ENCODE measurements around the gene HECTD2.

DNA sequence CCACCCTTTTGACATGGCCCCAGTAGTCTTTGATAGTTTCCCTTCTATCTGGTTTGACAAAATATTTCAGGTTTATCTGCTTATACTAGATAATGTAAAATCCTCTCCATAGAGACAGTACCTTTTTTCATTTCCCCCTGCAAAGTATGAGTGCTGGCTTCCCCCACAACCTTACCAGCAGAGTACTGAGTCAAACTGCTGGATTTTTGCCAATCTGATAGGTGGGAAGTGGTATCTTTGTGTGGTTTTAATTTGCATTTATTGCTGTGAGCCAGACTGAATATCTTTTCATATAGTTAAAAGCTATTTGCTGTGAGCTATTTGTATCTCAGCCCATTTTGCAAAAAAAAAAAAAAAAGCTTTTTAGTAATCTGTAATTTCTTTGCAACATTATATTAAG lies 32.1 kb upstream of the HECTD2 start:
- no peak for TF ChIP-seq ZFX (CRISPR knock-in tag; IDR thresholded peaks at IDR 0.05)
- no peak for TF ChIP-seq ARNT (IDR thresholded peaks at IDR 0.05)
- TF ChIP-seq, protein P1, sequence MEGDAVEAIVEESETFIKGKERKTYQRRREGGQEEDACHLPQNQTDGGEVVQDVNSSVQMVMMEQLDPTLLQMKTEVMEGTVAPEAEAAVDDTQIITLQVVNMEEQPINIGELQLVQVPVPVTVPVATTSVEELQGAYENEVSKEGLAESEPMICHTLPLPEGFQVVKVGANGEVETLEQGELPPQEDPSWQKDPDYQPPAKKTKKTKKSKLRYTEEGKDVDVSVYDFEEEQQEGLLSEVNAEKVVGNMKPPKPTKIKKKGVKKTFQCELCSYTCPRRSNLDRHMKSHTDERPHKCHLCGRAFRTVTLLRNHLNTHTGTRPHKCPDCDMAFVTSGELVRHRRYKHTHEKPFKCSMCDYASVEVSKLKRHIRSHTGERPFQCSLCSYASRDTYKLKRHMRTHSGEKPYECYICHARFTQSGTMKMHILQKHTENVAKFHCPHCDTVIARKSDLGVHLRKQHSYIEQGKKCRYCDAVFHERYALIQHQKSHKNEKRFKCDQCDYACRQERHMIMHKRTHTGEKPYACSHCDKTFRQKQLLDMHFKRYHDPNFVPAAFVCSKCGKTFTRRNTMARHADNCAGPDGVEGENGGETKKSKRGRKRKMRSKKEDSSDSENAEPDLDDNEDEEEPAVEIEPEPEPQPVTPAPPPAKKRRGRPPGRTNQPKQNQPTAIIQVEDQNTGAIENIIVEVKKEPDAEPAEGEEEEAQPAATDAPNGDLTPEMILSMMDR (IDR thresholded peaks at IDR 0.05 in 2 of 3, conservative IDR thresholded peaks at IDR 0.05 in 1 of 3; ENCODE audit: insufficient read depth in 2 of 3, low read depth in 1 of 3, low read length in 3 of 3), result no peak
- TF ChIP-seq ZNF445 (CRISPR knock-in tag; IDR thresholded peaks at IDR 0.05; ENCODE audit: low read depth), result no peak
- TF ChIP-seq MAFK (IDR thresholded peaks at IDR 0.05; ENCODE audit: low read length), result no peak
- no peak for TF ChIP-seq ZFP36 (IDR thresholded peaks at IDR 0.05; ENCODE audit: low read depth, low read length, partially characterized antibody)
- TF ChIP-seq, protein P2, sequence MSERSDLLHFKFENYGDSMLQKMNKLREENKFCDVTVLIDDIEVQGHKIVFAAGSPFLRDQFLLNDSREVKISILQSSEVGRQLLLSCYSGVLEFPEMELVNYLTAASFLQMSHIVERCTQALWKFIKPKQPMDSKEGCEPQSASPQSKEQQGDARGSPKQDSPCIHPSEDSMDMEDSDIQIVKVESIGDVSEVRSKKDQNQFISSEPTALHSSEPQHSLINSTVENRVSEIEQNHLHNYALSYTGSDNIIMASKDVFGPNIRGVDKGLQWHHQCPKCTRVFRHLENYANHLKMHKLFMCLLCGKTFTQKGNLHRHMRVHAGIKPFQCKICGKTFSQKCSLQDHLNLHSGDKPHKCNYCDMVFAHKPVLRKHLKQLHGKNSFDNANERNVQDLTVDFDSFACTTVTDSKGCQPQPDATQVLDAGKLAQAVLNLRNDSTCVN (CRISPR knock-in tag; IDR thresholded peaks at IDR 0.05), result no peak
- TF ChIP-seq EZH2 (IDR thresholded peaks at IDR 0.05; ENCODE audit: borderline replicate concordance, low read depth, low read length), result no peak
- no peak for TF ChIP-seq PHF21A (IDR thresholded peaks at IDR 0.05; ENCODE audit: borderline replicate concordance, low read depth)
- TF ChIP-seq KLF10 (CRISPR knock-in tag; IDR thresholded peaks at IDR 0.05), result no peak
- no peak for TF ChIP-seq ETV1 (tag; conservative IDR thresholded peaks at IDR 0.05; ENCODE audit: low read depth)

Measured in K562 (cell line).